Tibial nerve (tissue), 3 donors: ENCODE data around the gene KRT80.

Experiments used
- CTCF ChIP-seq, 5 experiments: fragments of 200-600 bp in 3 of 5; fragments of 450-650 bp in 2 of 5; sonication (generic) in 3 of 5; IDR thresholded peaks; one replicate each; pipeline ENCODE4 v1.5.1; 2016 to 2019; ENCODE audit warnings: antibody characterized with exemption in 5 of 5, mild to moderate bottlenecking in 3 of 5, moderate library complexity in 2 of 5
- POLR2A ChIP-seq, 2 donors: fragments of 450-650 bp; IDR thresholded peaks; one replicate each; pipeline ENCODE4 v1.6.1; 2017; ENCODE audit warnings: antibody characterized with exemption in 2 of 2, mild to moderate bottlenecking in 2 of 2, moderate library complexity in 2 of 2

DNA sequence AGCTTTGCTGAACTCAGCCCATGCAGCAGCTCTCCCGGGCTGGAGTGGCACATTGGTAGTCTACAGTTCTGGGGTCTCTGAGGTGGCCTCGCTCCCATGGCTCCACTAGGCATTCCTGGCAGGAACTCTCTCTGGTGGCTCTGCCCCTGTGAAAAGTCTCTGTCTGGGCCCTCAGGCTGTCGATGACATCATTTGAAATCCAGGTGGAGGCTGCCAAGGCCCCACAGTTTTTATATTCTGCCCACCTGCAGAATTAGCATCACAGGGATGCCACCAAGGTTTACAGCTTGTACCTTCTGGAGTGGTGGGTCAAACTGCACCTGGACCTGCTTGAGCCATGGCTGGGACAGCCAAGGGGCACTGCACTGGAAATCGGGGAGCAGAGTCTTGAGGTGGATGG is 31.6 kb downstream of the KRT80 start:
- no peak for TF ChIP-seq CTCF (IDR thresholded peaks at IDR 0.05)
- TF ChIP-seq POLR2A (IDR thresholded peaks at IDR 0.05) = no peak
